ENCODE measurements around the gene CNTNAP5.

CNTNAP5 gene

DNA sequence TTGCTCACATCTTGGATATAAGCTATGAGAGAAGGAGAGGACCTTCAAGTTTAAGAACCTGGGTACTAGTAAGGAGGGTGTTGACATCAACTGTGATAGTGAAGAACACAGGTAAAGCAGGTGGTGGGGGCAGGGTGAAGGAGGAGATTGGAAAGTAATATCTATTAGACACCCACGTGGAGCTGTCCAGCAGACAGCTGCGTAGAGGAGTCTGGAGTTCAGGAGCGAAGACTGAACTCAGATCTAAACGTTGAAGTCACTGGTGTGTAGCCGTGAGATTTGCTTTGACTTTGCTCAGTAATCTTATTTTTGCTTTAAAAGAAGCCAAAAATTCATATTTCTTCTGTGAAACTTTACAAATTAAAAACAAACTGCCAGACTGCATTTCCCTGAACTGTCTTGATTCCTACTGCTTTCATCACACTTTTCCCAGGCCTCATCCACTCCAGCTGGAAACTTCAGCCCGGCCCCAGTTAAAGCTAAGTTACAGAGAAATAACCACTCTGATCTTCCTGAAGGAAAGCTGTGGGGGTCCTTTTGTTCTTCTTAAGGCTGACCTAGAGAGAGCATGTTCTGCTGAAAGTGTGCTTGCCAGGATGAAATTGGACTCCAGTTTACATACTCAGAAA lies 533.3 kb downstream of the CNTNAP5 start:
- DNase-seq (ENCODE audit: low spot score), result no peak

- DNase-seq (ENCODE audit: low spot score), result no peak
Observed at GRCh38 chr2:124559236-124559635, 534.1 kb downstream of the CNTNAP5 start.

GRCh38 chr2:124560592-124561112 lies 535.6 kb downstream of the CNTNAP5 start:
- no peak for DNase-seq (ENCODE audit: low spot score)

GRCh38 chr2:124561486-124561885 lies 536.4 kb downstream of the CNTNAP5 start:
- DNase-seq (ENCODE audit: low spot score), result no peak

- no peak for DNase-seq (ENCODE audit: low spot score)
Observed at GRCh38 chr2:124563426-124563825, 538.3 kb downstream of the CNTNAP5 start.

DNA sequence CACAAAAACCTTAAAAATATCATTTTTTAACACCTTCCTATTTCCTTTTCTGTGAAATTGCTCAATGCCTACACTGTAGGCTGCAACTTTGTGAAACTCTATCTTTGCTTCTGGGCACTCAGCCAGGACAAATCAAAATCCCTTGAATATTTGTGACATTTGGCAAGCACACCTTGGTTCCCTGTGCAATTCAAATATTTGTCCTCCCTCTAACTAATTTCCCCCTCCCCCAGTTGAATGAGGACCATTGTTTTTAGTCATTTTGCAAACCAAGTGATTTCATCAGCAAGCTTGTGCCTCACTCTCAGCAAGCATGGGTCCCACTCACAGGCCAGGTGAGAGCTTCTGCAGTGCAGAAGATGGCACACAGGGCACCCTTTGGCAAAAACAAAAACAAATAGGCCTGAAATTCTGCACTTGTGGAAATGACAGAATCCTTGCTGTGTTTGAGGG lies 541.5 kb downstream of the CNTNAP5 start:
- no peak for DNase-seq (ENCODE audit: low spot score)

GRCh38 chr2:124570872-124571271 lies 545.8 kb downstream of the CNTNAP5 start:
- no peak for DNase-seq (ENCODE audit: low spot score)

GRCh38 chr2:124571836-124572235 lies 546.7 kb downstream of the CNTNAP5 start:
- DNase-seq (ENCODE audit: low spot score), result no peak

- no peak for DNase-seq (ENCODE audit: low spot score)
Observed at GRCh38 chr2:124572934-124573634, 548.0 kb downstream of the CNTNAP5 start.

DNA sequence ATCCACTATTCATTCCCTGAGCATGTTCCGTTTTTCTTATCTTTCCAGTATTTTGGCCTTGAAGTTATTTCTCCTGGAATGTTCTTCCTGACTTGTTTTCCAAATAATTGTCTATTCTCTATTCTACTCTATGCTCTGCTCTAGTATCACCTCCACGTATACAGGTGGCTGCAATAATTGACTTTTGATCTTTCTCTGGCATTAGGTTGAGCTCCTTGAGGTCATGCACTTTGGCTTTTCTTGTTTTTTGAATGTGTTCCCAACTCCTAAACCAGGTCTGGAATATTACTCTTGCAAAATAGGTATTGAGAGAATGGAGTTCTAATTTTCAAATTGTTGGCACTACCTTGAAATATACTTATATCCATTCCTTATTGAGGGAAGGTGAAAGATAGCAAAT lies 550.4 kb downstream of the CNTNAP5 start:
- DNase-seq (ENCODE audit: low spot score), result no peak

GRCh38 chr2:124580263-124580662 lies 555.2 kb downstream of the CNTNAP5 start:
- DNase-seq (ENCODE audit: low spot score), result no peak

DNA sequence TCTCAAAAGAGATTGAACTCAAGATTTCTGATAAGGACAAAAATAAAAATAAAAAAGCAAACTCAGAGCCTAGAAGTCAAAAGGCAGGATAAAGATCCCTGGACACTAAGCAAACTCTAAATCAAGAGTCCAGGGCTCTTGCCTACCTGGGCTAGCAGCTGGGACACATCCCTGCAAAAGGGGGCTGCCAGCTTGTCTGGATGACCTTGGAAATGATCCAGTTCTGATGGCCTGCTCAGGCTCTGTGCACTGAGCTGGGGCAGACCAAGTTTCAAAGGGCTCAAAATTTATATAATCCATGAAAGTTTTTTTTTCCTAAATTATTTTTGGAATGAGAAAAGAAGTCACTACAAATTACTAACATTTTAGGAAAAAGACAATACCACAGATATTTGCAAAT lies 557.3 kb downstream of the CNTNAP5 start:
- DNase-seq (ENCODE audit: low spot score), result no peak

DNA sequence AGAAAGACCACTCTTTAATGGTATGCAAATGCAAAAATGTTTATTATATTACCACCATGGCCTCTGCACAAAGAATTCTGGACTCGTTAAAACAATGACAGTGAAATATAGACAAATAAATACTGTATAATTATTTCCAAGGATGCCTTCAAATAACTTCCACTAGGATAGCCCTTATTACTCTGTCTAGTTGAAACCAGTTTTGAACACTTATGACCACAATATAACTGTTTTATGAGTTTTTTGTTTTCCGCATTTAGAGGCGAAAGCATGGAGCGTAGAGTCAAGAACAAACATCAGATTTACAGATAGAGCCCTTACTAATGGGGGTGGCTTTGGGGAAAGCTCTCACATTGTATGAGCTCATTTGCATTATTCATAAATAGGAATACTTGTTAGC lies 559.5 kb downstream of the CNTNAP5 start:
- DNase-seq (ENCODE audit: low spot score), result no peak

DNA sequence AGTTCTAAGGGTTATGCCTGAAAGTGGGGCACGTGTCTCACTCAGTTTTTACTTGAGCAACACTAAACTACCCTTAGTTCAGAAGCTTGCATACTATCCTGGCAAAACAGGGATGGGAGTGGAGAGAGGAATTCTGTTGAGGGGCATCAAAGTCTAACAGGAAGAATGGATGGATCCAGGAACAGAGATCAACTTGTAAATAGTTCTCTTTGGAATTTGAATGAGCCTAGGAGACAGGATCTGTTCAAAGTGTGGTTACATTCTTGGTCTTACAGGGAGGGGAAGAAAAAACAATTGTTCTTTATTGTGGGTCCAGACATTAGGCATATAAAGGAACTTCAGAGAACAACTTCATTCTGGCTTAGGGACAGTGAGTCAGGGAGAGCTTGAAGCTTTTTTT lies 560.2 kb downstream of the CNTNAP5 start:
- DNase-seq (ENCODE audit: low spot score), result no peak

- DNase-seq (ENCODE audit: low spot score), result no peak
Observed at GRCh38 chr2:124586210-124586609, 561.1 kb downstream of the CNTNAP5 start.

GRCh38 chr2:124586835-124587234 lies 561.7 kb downstream of the CNTNAP5 start:
- DNase-seq (ENCODE audit: low spot score), result no peak

- DNase-seq (ENCODE audit: low spot score), result no peak
Observed at GRCh38 chr2:124589971-124590370, 564.9 kb downstream of the CNTNAP5 start.

DNA sequence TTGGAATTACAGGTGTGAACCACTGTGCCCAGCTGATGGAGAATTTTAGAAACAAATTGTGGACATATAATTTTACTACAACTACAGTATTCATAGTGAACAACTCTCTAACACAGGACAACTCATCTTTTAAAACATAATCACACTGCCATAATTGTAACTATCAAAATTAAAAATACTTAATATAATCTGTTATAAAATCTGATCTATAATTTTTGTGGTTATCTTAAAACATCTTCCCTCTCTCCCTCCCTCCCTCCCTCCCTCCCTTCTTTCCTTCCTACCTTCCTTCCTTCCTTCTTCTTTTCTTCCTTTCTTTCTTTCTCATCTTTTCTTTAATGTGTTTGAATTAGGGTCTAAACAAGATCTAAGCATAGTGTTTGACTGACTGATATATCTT lies 577.7 kb downstream of the CNTNAP5 start:
- DNase-seq (ENCODE audit: low spot score), result no peak

GRCh38 chr2:124604940-124605339 lies 579.9 kb downstream of the CNTNAP5 start:
- DNase-seq (ENCODE audit: low spot score), result no peak

DNA sequence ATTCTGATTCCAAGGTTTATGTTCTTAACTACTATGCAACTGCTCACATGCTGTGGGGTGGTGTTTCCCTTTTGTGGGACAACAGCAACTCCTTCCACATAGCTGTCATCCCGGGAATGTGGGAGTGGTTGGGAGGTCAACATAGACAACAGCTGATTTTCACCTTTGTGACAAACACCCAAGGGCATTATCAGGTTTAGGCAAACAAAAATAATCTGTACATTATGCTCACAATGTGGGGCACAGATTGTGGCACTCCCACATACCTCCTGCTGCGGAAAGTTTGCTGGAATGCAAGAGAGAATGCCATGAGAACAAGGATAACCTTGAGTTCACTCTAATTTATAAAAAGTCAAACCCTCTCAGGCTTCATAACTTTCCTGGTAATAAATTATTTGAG lies 582.6 kb downstream of the CNTNAP5 start:
- no peak for DNase-seq (ENCODE audit: low spot score)

DNA sequence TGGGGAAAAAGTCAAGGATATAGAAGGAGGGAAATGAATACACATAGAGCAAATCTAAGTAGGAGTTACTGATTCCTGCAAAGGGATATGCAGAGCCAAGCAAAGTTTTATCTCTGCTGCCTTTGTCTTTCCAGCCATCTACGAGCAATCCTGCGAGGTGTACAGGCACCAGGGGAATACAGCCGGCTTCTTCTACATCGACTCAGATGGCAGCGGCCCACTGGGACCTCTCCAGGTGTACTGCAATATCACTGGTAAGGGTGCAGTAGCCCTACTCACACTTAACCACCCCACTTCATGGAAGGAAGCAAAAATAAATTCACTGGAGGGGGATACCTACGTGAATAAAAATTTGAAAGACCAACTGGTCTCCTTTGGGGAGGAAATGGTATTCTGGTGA lies 584.6 kb downstream of the CNTNAP5 start:
- no peak for DNase-seq (ENCODE audit: low spot score)

- no peak for DNase-seq (ENCODE audit: low spot score)
Observed at GRCh38 chr2:124610141-124610540, 585.1 kb downstream of the CNTNAP5 start.

GRCh38 chr2:124610866-124611265 lies 585.8 kb downstream of the CNTNAP5 start:
- no peak for DNase-seq (ENCODE audit: low spot score)

- DNase-seq (ENCODE audit: low spot score), result no peak
Observed at GRCh38 chr2:124623560-124623959, 598.5 kb downstream of the CNTNAP5 start.

Data from putamen (tissue), 1 donor.